K562 (cell line): ENCODE data around the gene ZKSCAN7. TPM values are rescaled to one million over a fixed set of nuclear protein-coding genes. Genes with fewer than 3 reads are reported as not detected.
A peak's percentile ranks its signal among the peaks of the same experiment; 100 is the strongest.

ENCODE experiments used
- ATAC-seq: fragments of 200-7000 bp; cut with Tn5 transposase; 3 replicates; pipeline ENCODE4 v1.9.1; 2020; ENCODE audit warnings: moderate library complexity
- BruUV-seq: library from RNA; stranded (reverse); fragments of 400-500 nt; replicated peaks from 2 replicates; lab custom pipeline; 2021; lab: Mats Ljungman, UMichigan
- CTCF ChIA-PET: fragments of 300-600 bp; formaldehyde crosslinking; extraction: SDS; loops from one replicate; lab custom pipeline; 2021; ENCODE audit warnings: low intra/inter-chr PET ratio; lab: Yijun Ruan, JAX
- POLR2A ChIA-PET: fragments of 300-600, 350-650 bp; sonication (Branson Sonifier 250); formaldehyde crosslinking; extraction: SDS; loops from one replicate; lab custom pipeline; 2021; ENCODE audit warnings: antibody characterized with exemption, inconsistent platforms; lab: Yijun Ruan, JAX
- DNase-seq, 4 experiments: peaks; one replicate each; pipeline versions ENCODE4 v3.0.0 to v3.0.0-alpha.2; 2011 to 2018; ENCODE audit warnings: low spot score in 3 of 4, mixed read lengths in 3 of 4; ENCODE audit errors: extremely low read depth in 1 of 4
- FAIRE-seq: peaks from 2 replicates; lab custom pipeline; 2011; peaks lifted over from hg19 to GRCh38; lab: Jason Lieb, UNC
- H2AFZ ChIP-seq: 2 replicates; pipeline ENCODE4 v1.6.0; 2011; ENCODE audit warnings: low read depth, low read length, control low read depth, inconsistent platforms
- H3K27ac ChIP-seq: fragments of 200-600 bp; 3 replicates; pipeline ENCODE4 v1.8.0; 2011; ENCODE audit warnings: low read depth, mild to moderate bottlenecking, control low read depth, inconsistent platforms, low read length, moderate library complexity, mixed read lengths; ENCODE audit errors: extremely low read depth
- H3K27me3 ChIP-seq, 2 experiments: fragments of 300-600 bp in 1 of 2; 2 replicates in 1 of 2; 3 replicates in 1 of 2; pipeline versions ENCODE4 v1.6.0 to v1.8.0; 2011; ENCODE audit warnings: inconsistent platforms in 2 of 2, low read length in 2 of 2, mild to moderate bottlenecking in 1 of 2, mixed read lengths in 1 of 2, moderate library complexity in 1 of 2; ENCODE audit not compliant: control insufficient read depth in 2 of 2, insufficient read depth in 2 of 2
- H3K36me3 ChIP-seq: fragments of 300-600 bp; 3 replicates; pipeline ENCODE4 v1.8.0; 2011; ENCODE audit warnings: mild to moderate bottlenecking, low read length, inconsistent platforms; ENCODE audit not compliant: control insufficient read depth, insufficient read depth
- H3K4me1 ChIP-seq, 2 experiments: fragments of 200-600 bp in 1 of 2; replicated peaks in 1 of 2; 2 replicates in 1 of 2; 3 replicates in 1 of 2; pipeline versions ENCODE4 v1.5.1 to v1.8.0; 2011; ENCODE audit warnings: inconsistent platforms in 2 of 2, low read length in 2 of 2, mild to moderate bottlenecking in 1 of 2, mixed read lengths in 1 of 2, moderate library complexity in 1 of 2; ENCODE audit not compliant: control insufficient read depth in 2 of 2, insufficient read depth in 2 of 2
- H3K4me2 ChIP-seq: 2 replicates; pipeline ENCODE4 v1.6.1; 2011; ENCODE audit warnings: low read length, control low read depth, inconsistent platforms, mixed read lengths; ENCODE audit not compliant: insufficient read depth
- H3K4me3 ChIP-seq: fragments of 200-600 bp; sonication (generic), shearing (Covaris generic); 2 replicates; pipeline ENCODE4 v1.5.1; 2016; ENCODE audit warnings: control low read depth, inconsistent platforms
- H3K79me2 ChIP-seq: fragments of 200-600 bp; 3 replicates; pipeline ENCODE4 v1.8.0; 2011; ENCODE audit warnings: low read length, inconsistent platforms; ENCODE audit not compliant: control insufficient read depth, insufficient read depth
- H3K9ac ChIP-seq, 2 experiments: 2 replicates each; pipeline versions ENCODE4 v1.6.0 to v1.6.1; 2011; ENCODE audit warnings: low read depth in 2 of 2, low read length in 2 of 2, control low read depth in 1 of 2, inconsistent platforms in 1 of 2, mild to moderate bottlenecking in 1 of 2, mixed read lengths in 1 of 2; ENCODE audit not compliant: insufficient read depth in 1 of 2
- H3K9me1 ChIP-seq: one replicate; pipeline ENCODE4 v1.6.0; 2011; ENCODE audit warnings: inconsistent platforms, mild to moderate bottlenecking, low read length, moderate library complexity; ENCODE audit not compliant: control insufficient read depth, insufficient read depth
- H3K9me3 ChIP-seq: replicated peaks from 2 replicates; pipeline ENCODE4 v1.5.1; 2011; ENCODE audit warnings: low read depth, low read length, inconsistent platforms; ENCODE audit not compliant: control insufficient read depth, insufficient read depth
- H4K20me1 ChIP-seq: replicated peaks from 2 replicates; pipeline ENCODE4 v1.6.1; 2011; ENCODE audit warnings: low read length, inconsistent platforms, mixed read lengths; ENCODE audit not compliant: control insufficient read depth, insufficient read depth
- CBX5 ChIP-seq: IDR thresholded peaks from 2 replicates; pipeline ENCODE4 v1.6.1; 2014; ENCODE audit warnings: low read depth, borderline replicate concordance
- CCAR2 ChIP-seq: fragments of 200-400 bp; formaldehyde crosslinking; IDR thresholded peaks from 2 replicates; pipeline ENCODE4 v1.6.1; 2017; ENCODE audit warnings: mild to moderate bottlenecking, low read depth, low read length
- HCFC1 ChIP-seq: IDR thresholded peaks from 2 replicates; pipeline ENCODE4 v1.6.1; 2012; ENCODE audit warnings: low read depth, low read length, improper control_type of control experiment
- KLF10 ChIP-seq: fragments of 250-450 bp; sonication (Bioruptor Pico); IDR thresholded peaks from 2 replicates; pipeline ENCODE4 v1.6.1; 2021; ENCODE audit warnings: matching md5 sums
- KLF6 ChIP-seq: fragments of 250-450 bp; sonication (Bioruptor Pico); IDR thresholded peaks from 2 replicates; pipeline ENCODE4 v1.4.0; 2020; ENCODE audit warnings: mild to moderate bottlenecking, moderate library complexity, borderline replicate concordance
- NFXL1 ChIP-seq: fragments of 450-650 bp; formaldehyde crosslinking; IDR thresholded peaks from 2 replicates; pipeline ENCODE4 v1.4.0; 2021; ENCODE audit warnings: mild to moderate bottlenecking
- SAP30 ChIP-seq: fragments of 200-600 bp; sonication (generic); IDR thresholded peaks from 2 replicates; pipeline ENCODE4 v1.6.1; 2012; ENCODE audit warnings: borderline replicate concordance, low read depth, mild to moderate bottlenecking, moderate library complexity, low read length, control low read depth, inconsistent platforms; ENCODE audit not compliant: insufficient read depth, poor library complexity, severe bottlenecking
- SUPT5H ChIP-seq: fragments of 450-650 bp; IDR thresholded peaks from 2 replicates; pipeline ENCODE4 v1.6.1; 2016
- TRIM28 ChIP-seq: fragments of 450-650 bp; IDR thresholded peaks from 2 replicates; pipeline ENCODE4 v1.6.1; 2017
- ZNF445 ChIP-seq: fragments of 250-450 bp; sonication (Bioruptor Pico); IDR thresholded peaks from 2 replicates; pipeline ENCODE4 v1.4.0; 2020; ENCODE audit warnings: low read depth, mild to moderate bottlenecking, moderate library complexity
- WGBS: fragments of 100-300 bp; shearing (Covaris generic); methylation state at CpG from one replicate; pipeline ENCODE4 v1.1.6; 2016; ENCODE audit warnings: low coverage, mixed read lengths; ENCODE audit not compliant: insufficient coverage; ENCODE audit errors: missing lambda C conversion rate; 5-methylcytosine and 5-hydroxymethylcytosine counted together
- in situ Hi-C: fragments of 300-500 bp; cut with MboI; formaldehyde crosslinking; loops from 4 replicates; pipeline ENCODE4 v1.15.0; 2018; ENCODE audit warnings: inconsistent platforms, mixed read lengths
- intact Hi-C: fragments of 100-400 bp; cut with micrococcal nuclease; formaldehyde crosslinking; loops from 2 replicates; pipeline ENCODE4 v1.14.2; 2022
- polyA plus RNA-seq, 8 experiments: library from polyadenylated mRNA; depleted of rRNA in 4 of 8; stranded (reverse) in 5 of 8; unstranded in 3 of 8; fragments of >200 nt; fragmentation: Nextera tagmentation in 2 of 8; fragmentation: Illumina TruSeq in 1 of 8; extraction: Ambion mirVana in 2 of 8; extraction: Trizol in 1 of 8; gene quantifications; 2 replicates each; pipeline versions ENCODE4 v1.2.1 to v1.2.3, GENCODE V29; 2011 to 2014; ENCODE audit warnings: inconsistent platforms in 1 of 8, missing spikeins in 1 of 8
- total RNA-seq, 7 experiments: library from RNA; depleted of rRNA in 6 of 7; stranded (reverse); fragments of >200 nt in 6 of 7; fragmentation: Illumina TruSeq in 2 of 7; extraction: Trizol in 2 of 7; gene quantifications; 2 replicates each; pipeline versions ENCODE4 v1.2.1 to v1.2.3, GENCODE V29; 2011 to 2021; ENCODE audit warnings: low replicate concordance in 1 of 7
- TF ChIP-seq, protein P1 (sequence below): fragments of 250-450 bp; sonication (Bioruptor Pico); IDR thresholded peaks from 2 replicates; pipeline ENCODE4 v1.4.0; 2020; ENCODE audit warnings: mild to moderate bottlenecking
- TF ChIP-seq, protein P2 (sequence below): fragments of 450-650 bp; IDR thresholded peaks from 2 replicates; pipeline ENCODE4 v1.6.1; 2017; ENCODE audit warnings: mild to moderate bottlenecking, moderate library complexity
- TF ChIP-seq, protein P3 (sequence below): sonication (generic); IDR thresholded peaks from 2 replicates; pipeline ENCODE4 v1.6.1; 2016
- TF ChIP-seq, protein P4 (sequence below): fragments of 450-650 bp; formaldehyde crosslinking; IDR thresholded peaks from 2 replicates; pipeline ENCODE4 v1.4.0; 2022; ENCODE audit warnings: mild to moderate bottlenecking, moderate library complexity
- TF ChIP-seq, protein P5 (sequence below), 3 experiments: IDR thresholded peaks in 2 of 3; conservative IDR thresholded peaks in 1 of 3; 2 replicates each; pipeline ENCODE4 v1.5.1; 2011 to 2012; ENCODE audit warnings: low read length in 3 of 3, mild to moderate bottlenecking in 3 of 3, control low read depth in 2 of 3, improper control_type of control experiment in 1 of 3, inconsistent platforms in 1 of 3, low read depth in 1 of 3, mixed read lengths in 1 of 3, moderate library complexity in 1 of 3; ENCODE audit not compliant: insufficient read depth in 2 of 3

ZKSCAN7 gene
- total and polyA plus RNA-seq, 9 of the 15 experiments (the other 6 are each of a cell fraction or from before 2014, with no cell fraction given), result not detected

DNA sequence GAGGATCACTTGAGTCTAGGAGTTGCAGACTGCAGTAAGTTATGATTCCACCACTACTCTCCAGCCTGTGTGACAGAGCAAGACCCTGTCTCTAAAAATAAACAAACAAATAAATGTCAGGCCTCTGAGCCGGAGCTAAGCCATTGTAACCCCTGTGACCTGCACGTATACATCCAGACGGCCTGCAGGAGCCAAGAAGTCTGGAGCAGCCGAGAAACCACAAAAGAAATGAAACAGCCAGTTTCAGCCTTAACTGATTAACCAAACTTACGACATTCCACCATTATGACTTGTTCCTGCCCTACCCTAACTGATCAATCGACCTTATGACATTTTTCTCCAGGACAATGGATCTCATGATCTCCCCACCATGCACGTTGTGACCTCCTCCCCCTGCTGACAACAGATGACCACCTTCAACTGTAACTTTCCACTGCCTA lies 32.5 kb upstream of the ZKSCAN7 start:
- H3K4me1 ChIP-seq, result peaks cover 3 to 12% of the 10 kb centered on the region in 2 experiments; a peak in 4 of 5 replicates
- 16% methylated on average over 7 of the region's 7 CpGs for WGBS
- H2AFZ ChIP-seq, result peak overlapping the region; percentile 26; the same call in 1 of the 2 replicates
- CTCF ChIA-PET, result no interaction called here
- H3K36me3 ChIP-seq, result no peaks in the 10 kb centered on the region
- no peak for ATAC-seq
- no peaks in the 10 kb centered on the region for H3K9me1 ChIP-seq
- peak in 1 of 4 experiments; percentile 22 for DNase-seq
- no peak overlapping the region for H3K4me2 ChIP-seq
- no peaks in the 10 kb centered on the region for H3K79me2 ChIP-seq
- H3K9me3 ChIP-seq, result 0 out of 2 replicates have a peak, but pooled peaks cover 3% of the 10 kb centered on the region
- H3K27ac ChIP-seq, result no peak overlapping the region
- POLR2A ChIA-PET, result interaction anchor here (0.6 kb wide), 1 partner anchor 507 kb away, joined by 3 read pairs; no protein-coding TSS in a partner anchor
- intact Hi-C loops (no loop called here), in situ Hi-C loops (no loop called here)
- FAIRE-seq, result no peak
- H4K20me1 ChIP-seq, result no peaks in the 10 kb centered on the region; the same call in 1 of the 2 replicates
- H3K27me3 ChIP-seq, result no peaks in the 10 kb centered on the region; a peak in 1 of 5 replicates
- no peak overlapping the region for H3K4me3 ChIP-seq
- BruUV-seq, result no TSS peak
- no peak overlapping the region for H3K9ac ChIP-seq
- no peak for TF ChIP-seq NFXL1
- TF ChIP-seq HCFC1, result no peak
- TF ChIP-seq, protein P1, sequence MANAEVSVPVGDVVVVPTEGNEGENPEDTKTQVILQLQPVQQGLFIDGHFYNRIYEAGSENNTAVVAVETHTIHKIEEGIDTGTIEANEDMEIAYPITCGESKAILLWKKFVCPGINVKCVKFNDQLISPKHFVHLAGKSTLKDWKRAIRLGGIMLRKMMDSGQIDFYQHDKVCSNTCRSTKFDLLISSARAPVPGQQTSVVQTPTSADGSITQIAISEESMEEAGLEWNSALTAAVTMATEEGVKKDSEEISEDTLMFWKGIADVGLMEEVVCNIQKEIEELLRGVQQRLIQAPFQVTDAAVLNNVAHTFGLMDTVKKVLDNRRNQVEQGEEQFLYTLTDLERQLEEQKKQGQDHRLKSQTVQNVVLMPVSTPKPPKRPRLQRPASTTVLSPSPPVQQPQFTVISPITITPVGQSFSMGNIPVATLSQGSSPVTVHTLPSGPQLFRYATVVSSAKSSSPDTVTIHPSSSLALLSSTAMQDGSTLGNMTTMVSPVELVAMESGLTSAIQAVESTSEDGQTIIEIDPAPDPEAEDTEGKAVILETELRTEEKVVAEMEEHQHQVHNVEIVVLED (CRISPR knock-in tag), result no peak
- no peak for TF ChIP-seq ZNF445 (CRISPR knock-in tag)
- TF ChIP-seq, protein P2, sequence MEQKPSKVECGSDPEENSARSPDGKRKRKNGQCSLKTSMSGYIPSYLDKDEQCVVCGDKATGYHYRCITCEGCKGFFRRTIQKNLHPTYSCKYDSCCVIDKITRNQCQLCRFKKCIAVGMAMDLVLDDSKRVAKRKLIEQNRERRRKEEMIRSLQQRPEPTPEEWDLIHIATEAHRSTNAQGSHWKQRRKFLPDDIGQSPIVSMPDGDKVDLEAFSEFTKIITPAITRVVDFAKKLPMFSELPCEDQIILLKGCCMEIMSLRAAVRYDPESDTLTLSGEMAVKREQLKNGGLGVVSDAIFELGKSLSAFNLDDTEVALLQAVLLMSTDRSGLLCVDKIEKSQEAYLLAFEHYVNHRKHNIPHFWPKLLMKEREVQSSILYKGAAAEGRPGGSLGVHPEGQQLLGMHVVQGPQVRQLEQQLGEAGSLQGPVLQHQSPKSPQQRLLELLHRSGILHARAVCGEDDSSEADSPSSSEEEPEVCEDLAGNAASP, result no peak
- no peak for TF ChIP-seq SAP30
- TF ChIP-seq KLF6 (CRISPR knock-in tag), result no peak
- no peak for TF ChIP-seq KLF10 (CRISPR knock-in tag)
- TF ChIP-seq, protein P3, sequence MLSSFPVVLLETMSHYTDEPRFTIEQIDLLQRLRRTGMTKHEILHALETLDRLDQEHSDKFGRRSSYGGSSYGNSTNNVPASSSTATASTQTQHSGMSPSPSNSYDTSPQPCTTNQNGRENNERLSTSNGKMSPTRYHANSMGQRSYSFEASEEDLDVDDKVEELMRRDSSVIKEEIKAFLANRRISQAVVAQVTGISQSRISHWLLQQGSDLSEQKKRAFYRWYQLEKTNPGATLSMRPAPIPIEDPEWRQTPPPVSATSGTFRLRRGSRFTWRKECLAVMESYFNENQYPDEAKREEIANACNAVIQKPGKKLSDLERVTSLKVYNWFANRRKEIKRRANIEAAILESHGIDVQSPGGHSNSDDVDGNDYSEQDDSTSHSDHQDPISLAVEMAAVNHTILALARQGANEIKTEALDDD, result 0 out of 2 replicates have a peak, but pooled peaks have one; percentile 17
- no peak for TF ChIP-seq CCAR2
- TF ChIP-seq, protein P4, sequence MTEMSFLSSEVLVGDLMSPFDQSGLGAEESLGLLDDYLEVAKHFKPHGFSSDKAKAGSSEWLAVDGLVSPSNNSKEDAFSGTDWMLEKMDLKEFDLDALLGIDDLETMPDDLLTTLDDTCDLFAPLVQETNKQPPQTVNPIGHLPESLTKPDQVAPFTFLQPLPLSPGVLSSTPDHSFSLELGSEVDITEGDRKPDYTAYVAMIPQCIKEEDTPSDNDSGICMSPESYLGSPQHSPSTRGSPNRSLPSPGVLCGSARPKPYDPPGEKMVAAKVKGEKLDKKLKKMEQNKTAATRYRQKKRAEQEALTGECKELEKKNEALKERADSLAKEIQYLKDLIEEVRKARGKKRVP, result no peak
- TF ChIP-seq SUPT5H, result no peak
- TF ChIP-seq TRIM28, result peak; percentile 80; the same call in 1 of the 2 replicates
- peak; percentile 78; the same call in 1 of the 2 replicates for TF ChIP-seq CBX5
- TF ChIP-seq, protein P5, sequence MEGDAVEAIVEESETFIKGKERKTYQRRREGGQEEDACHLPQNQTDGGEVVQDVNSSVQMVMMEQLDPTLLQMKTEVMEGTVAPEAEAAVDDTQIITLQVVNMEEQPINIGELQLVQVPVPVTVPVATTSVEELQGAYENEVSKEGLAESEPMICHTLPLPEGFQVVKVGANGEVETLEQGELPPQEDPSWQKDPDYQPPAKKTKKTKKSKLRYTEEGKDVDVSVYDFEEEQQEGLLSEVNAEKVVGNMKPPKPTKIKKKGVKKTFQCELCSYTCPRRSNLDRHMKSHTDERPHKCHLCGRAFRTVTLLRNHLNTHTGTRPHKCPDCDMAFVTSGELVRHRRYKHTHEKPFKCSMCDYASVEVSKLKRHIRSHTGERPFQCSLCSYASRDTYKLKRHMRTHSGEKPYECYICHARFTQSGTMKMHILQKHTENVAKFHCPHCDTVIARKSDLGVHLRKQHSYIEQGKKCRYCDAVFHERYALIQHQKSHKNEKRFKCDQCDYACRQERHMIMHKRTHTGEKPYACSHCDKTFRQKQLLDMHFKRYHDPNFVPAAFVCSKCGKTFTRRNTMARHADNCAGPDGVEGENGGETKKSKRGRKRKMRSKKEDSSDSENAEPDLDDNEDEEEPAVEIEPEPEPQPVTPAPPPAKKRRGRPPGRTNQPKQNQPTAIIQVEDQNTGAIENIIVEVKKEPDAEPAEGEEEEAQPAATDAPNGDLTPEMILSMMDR (IDR thresholded peaks at IDR 0.05 in 2 of 3, conservative IDR thresholded peaks at IDR 0.05 in 1 of 3; ENCODE audit: insufficient read depth in 2 of 3, low read depth in 1 of 3, low read length in 3 of 3), result no peak
